ENCODE data around the gene PTGES3. TPM values are rescaled to one million over a fixed set of nuclear protein-coding genes. Genes with fewer than 3 reads are reported as not detected.
"Not testable (repeated sequence)": the region's sequence is repeated elsewhere in the genome, so short reads cannot be mapped to it uniquely, and the experiment has no call there.

The PTGES3 gene
- total RNA-seq = 128 TPM
- polyA plus RNA-seq = 100 to 1,000 TPM; 276 to 321 (median 303) TPM

- Histone ChIP-seq H3K27me3 (ENCODE audit: control insufficient read depth, insufficient read depth, low read length) (no peaks in the 10 kb centered on the region), H3K4me1 (ENCODE audit: control insufficient read depth, insufficient read depth, low read length, poor library complexity, severe bottlenecking) (peaks cover 35% of the 10 kb centered on the region), H3K27ac (ENCODE audit: insufficient read depth, low read length, poor library complexity, severe bottlenecking) (peak within 1 kb of the TSS; percentile 99), H3K9me3 (ENCODE audit: control insufficient read depth in 2 of 2, low read length in 2 of 2) (no peaks in the 10 kb centered on the region), H3K36me3 (ENCODE audit: control insufficient read depth, insufficient read depth, low read length) (no peaks in the 10 kb centered on the region), H3K4me3 (ENCODE audit: low read depth, low read length) (peak within 1 kb of the TSS; percentile 98)
- Mint-ChIP-seq H3K9me3 (no peaks in the 10 kb centered on the region), H3K4me1 (peaks cover 17 to 33% (median 25%) of the 10 kb centered on the region in 4 donors), H3K27ac (peak within 1 kb of the TSS; percentile 97 to 100 (median 100)), H3K4me3 (peak within 1 kb of the TSS; percentile 95 to 100 (median 98)), H3K36me3 (peaks cover 5% of the 10 kb centered on the region), H3K27me3 (peaks cover 20% of the 10 kb centered on the region)
- DNase-seq = peak; percentile 95 to 99 (median 98)
- peak; percentile 75 to 77 for ATAC-seq (ENCODE audit: low read depth in 2 of 2)
Observed at GRCh38 chr12:56688129-56688845, at the start of gene PTGES3. PTGES3 (minus strand) TSS chr12:56688284; CDS start chr12:56687999, 285 bp downstream.

- Histone ChIP-seq H3K4me1 (ENCODE audit: control insufficient read depth, insufficient read depth, low read length, poor library complexity, severe bottlenecking) (peaks cover 18% of the 10 kb centered on the region), H3K9me3 (ENCODE audit: control insufficient read depth in 2 of 2, low read length in 2 of 2) (no peaks in the 10 kb centered on the region), H3K4me3 (ENCODE audit: low read depth, low read length) (no peak overlapping the region), H3K36me3 (ENCODE audit: control insufficient read depth, insufficient read depth, low read length) (peaks cover 23% of the 10 kb centered on the region), H3K27me3 (ENCODE audit: control insufficient read depth, insufficient read depth, low read length) (no peaks in the 10 kb centered on the region), H3K27ac (ENCODE audit: insufficient read depth, low read length, poor library complexity, severe bottlenecking) (no peak overlapping the region)
- no peak for ATAC-seq (ENCODE audit: low read depth in 2 of 2)
- Mint-ChIP-seq H3K4me3 (no peak overlapping the region), H3K4me1 (peaks cover 2 to 32% (median 16%) of the 10 kb centered on the region in 4 donors), H3K9me3 (no peaks in the 10 kb centered on the region), H3K27ac (no peak overlapping the region), H3K36me3 (peaks cover 21% of the 10 kb centered on the region), H3K27me3 (no peaks in the 10 kb centered on the region)
- DNase-seq = no peak
Observed at GRCh38 chr12:56728139-56728861, 40.2 kb upstream of the PTGES3 start.

GRCh38 chr12:56726196-56726675 lies 38.2 kb upstream of the PTGES3 start:
- Histone ChIP-seq H3K36me3 (ENCODE audit: control insufficient read depth, insufficient read depth, low read length) (peaks cover 29% of the 10 kb centered on the region), H3K4me1 (ENCODE audit: control insufficient read depth, insufficient read depth, low read length, poor library complexity, severe bottlenecking) (peaks cover 39% of the 10 kb centered on the region), H3K27ac (ENCODE audit: insufficient read depth, low read length, poor library complexity, severe bottlenecking) (peak overlapping the region; percentile 91)
- not testable (repeated sequence) for H3K27me3 Mint-ChIP-seq; ATAC-seq (ENCODE audit: low read depth in 2 of 2); H3K27me3 ChIP-seq (ENCODE audit: control insufficient read depth, insufficient read depth, low read length); H3K9me3 Mint-ChIP-seq; H3K9me3 ChIP-seq (ENCODE audit: control insufficient read depth in 2 of 2, low read length in 2 of 2); DNase-seq; H3K4me3 ChIP-seq (ENCODE audit: low read depth, low read length)
- Mint-ChIP-seq H3K27ac (peak overlapping the region; percentile 98 to 99 (median 98)), H3K36me3 (peaks cover 23% of the 10 kb centered on the region), H3K4me3 (peak overlapping the region; percentile 43 to 99 (median 94)), H3K4me1 (peaks cover 12 to 52% (median 30%) of the 10 kb centered on the region in 4 donors)

- H3K27ac ChIP-seq (ENCODE audit: insufficient read depth, low read length, poor library complexity, severe bottlenecking) = peak overlapping the region; percentile 91
- Mint-ChIP-seq H3K4me3 (peak overlapping the region; percentile 93 to 100 (median 98)), H3K36me3 (peaks cover 20% of the 10 kb centered on the region), H3K4me1 (peaks cover 15 to 58% (median 35%) of the 10 kb centered on the region in 4 donors), H3K27ac (peak overlapping the region; percentile 98 to 99 (median 98)), H3K27me3 (no peaks in the 10 kb centered on the region), H3K9me3 (no peaks in the 10 kb centered on the region)
- DNase-seq = no peak
- no peaks in the 10 kb centered on the region for H3K9me3 ChIP-seq (ENCODE audit: control insufficient read depth in 2 of 2, low read length in 2 of 2)
- no peak for ATAC-seq (ENCODE audit: low read depth in 2 of 2)
- peaks cover 44% of the 10 kb centered on the region for H3K4me1 ChIP-seq (ENCODE audit: control insufficient read depth, insufficient read depth, low read length, poor library complexity, severe bottlenecking)
- H3K27me3 ChIP-seq (ENCODE audit: control insufficient read depth, insufficient read depth, low read length) = no peaks in the 10 kb centered on the region
- peaks cover 28% of the 10 kb centered on the region for H3K36me3 ChIP-seq (ENCODE audit: control insufficient read depth, insufficient read depth, low read length)
- peak overlapping the region; percentile 98 for H3K4me3 ChIP-seq (ENCODE audit: low read depth, low read length)
Observed at GRCh38 chr12:56725723-56726102, 37.6 kb upstream of the PTGES3 start.

- DNase-seq (peak; percentile 95 to 99 (median 97)), ATAC-seq (ENCODE audit: low read depth in 2 of 2) (peak; percentile 95 to 96)
- Mint-ChIP-seq H3K36me3 (peaks cover 26% of the 10 kb centered on the region), H3K27me3 (no peaks in the 10 kb centered on the region), H3K27ac (peak within 1 kb of the TSS; percentile 98 to 99 (median 98)), H3K4me3 (peak within 1 kb of the TSS; percentile 93 to 100 (median 98)), H3K9me3 (no peaks in the 10 kb centered on the region), H3K4me1 (peaks cover 20 to 63% (median 41%) of the 10 kb centered on the region in 4 donors)
- Histone ChIP-seq H3K27ac (ENCODE audit: insufficient read depth, low read length, poor library complexity, severe bottlenecking) (peak within 1 kb of the TSS; percentile 91), H3K9me3 (ENCODE audit: control insufficient read depth in 2 of 2, low read length in 2 of 2) (no peaks in the 10 kb centered on the region), H3K36me3 (ENCODE audit: control insufficient read depth, insufficient read depth, low read length) (peaks cover 34% of the 10 kb centered on the region), H3K4me1 (ENCODE audit: control insufficient read depth, insufficient read depth, low read length, poor library complexity, severe bottlenecking) (peaks cover 50% of the 10 kb centered on the region), H3K27me3 (ENCODE audit: control insufficient read depth, insufficient read depth, low read length) (no peaks in the 10 kb centered on the region), H3K4me3 (ENCODE audit: low read depth, low read length) (peak within 1 kb of the TSS; percentile 98)
Observed at GRCh38 chr12:56724972-56725722, 37.1 kb upstream of the PTGES3 start, which contains the start of gene NACA. NACA (minus strand) TSS chr12:56725299; CDS start chr12:56724521, 778 bp downstream.

GRCh38 chr12:56724701-56724971 lies 36.6 kb upstream of the PTGES3 start:
- Mint-ChIP-seq H3K9me3 (no peaks in the 10 kb centered on the region), H3K27ac (peak overlapping the region; percentile 98 to 99 (median 98)), H3K4me3 (peak overlapping the region; percentile 93 to 100 (median 98)), H3K4me1 (peaks cover 26 to 68% (median 46%) of the 10 kb centered on the region in 4 donors), H3K27me3 (no peaks in the 10 kb centered on the region), H3K36me3 (peaks cover 31% of the 10 kb centered on the region)
- Histone ChIP-seq H3K4me3 (ENCODE audit: low read depth, low read length) (peak overlapping the region; percentile 98), H3K9me3 (ENCODE audit: control insufficient read depth in 2 of 2, low read length in 2 of 2) (no peaks in the 10 kb centered on the region), H3K36me3 (ENCODE audit: control insufficient read depth, insufficient read depth, low read length) (peaks cover 39% of the 10 kb centered on the region), H3K27ac (ENCODE audit: insufficient read depth, low read length, poor library complexity, severe bottlenecking) (peak overlapping the region; percentile 91), H3K27me3 (ENCODE audit: control insufficient read depth, insufficient read depth, low read length) (no peaks in the 10 kb centered on the region), H3K4me1 (ENCODE audit: control insufficient read depth, insufficient read depth, low read length, poor library complexity, severe bottlenecking) (peaks cover 53% of the 10 kb centered on the region)
- no peak for ATAC-seq (ENCODE audit: low read depth in 2 of 2)
- DNase-seq = no peak
